Liver (tissue), 3 donors: Measurements from ENCODE around the gene HES3.

Source experiments
- EGR1 ChIP-seq, 2 donors: IDR thresholded peaks; 2 replicates each; pipeline ENCODE4 v1.6.1; 2016 to 2018; ENCODE audit warnings: antibody characterized with exemption in 2 of 2, low read depth in 2 of 2
- FOXA1 ChIP-seq: IDR thresholded peaks from 2 replicates; pipeline ENCODE4 v1.6.1; 2016; ENCODE audit warnings: antibody characterized with exemption
- FOXA2 ChIP-seq: IDR thresholded peaks from 2 replicates; pipeline ENCODE4 v1.6.1; 2016; ENCODE audit warnings: antibody characterized with exemption
- HNF4G ChIP-seq: IDR thresholded peaks from 2 replicates; pipeline ENCODE4 v1.6.1; 2016; ENCODE audit warnings: antibody characterized with exemption
- NR2F2 ChIP-seq: IDR thresholded peaks from 2 replicates; pipeline ENCODE4 v1.6.1; 2016; ENCODE audit warnings: antibody characterized with exemption
- RAD21 ChIP-seq, 2 donors: IDR thresholded peaks; 2 replicates each; pipeline ENCODE4 v1.6.1; 2016; ENCODE audit warnings: antibody characterized with exemption in 2 of 2, mild to moderate bottlenecking in 2 of 2
- RXRA ChIP-seq, 2 donors: IDR thresholded peaks; 2 replicates each; pipeline ENCODE4 v1.6.1; 2017 to 2018; ENCODE audit warnings: antibody characterized with exemption in 2 of 2, mild to moderate bottlenecking in 1 of 2
- SP1 ChIP-seq: IDR thresholded peaks from 2 replicates; pipeline ENCODE4 v1.6.1; 2018; ENCODE audit warnings: antibody characterized with exemption, mild to moderate bottlenecking
- TAF1 ChIP-seq: conservative IDR thresholded peaks from 2 replicates; pipeline ENCODE4 v1.6.1; 2016; ENCODE audit warnings: antibody characterized with exemption, mild to moderate bottlenecking
- YY1 ChIP-seq: IDR thresholded peaks from 2 replicates; pipeline ENCODE4 v1.6.1; 2016; ENCODE audit warnings: antibody characterized with exemption, mild to moderate bottlenecking
- TF ChIP-seq, protein P1 (sequence below): fragments of 150-350 bp; IDR thresholded peaks from 2 replicates; pipeline ENCODE4 v1.5.1; 2017; ENCODE audit warnings: improper control_type of control experiment, low read depth, low read length; ENCODE audit not compliant: missing input control
- TF ChIP-seq, protein P2 (sequence below): IDR thresholded peaks from 2 replicates; pipeline ENCODE4 v1.6.1; 2016; ENCODE audit warnings: antibody characterized with exemption
- TF ChIP-seq, protein P3 (sequence below): IDR thresholded peaks from 2 replicates; pipeline ENCODE4 v1.6.1; 2016; ENCODE audit warnings: antibody characterized with exemption
- TF ChIP-seq, protein P4 (sequence below): IDR thresholded peaks from 2 replicates; pipeline ENCODE4 v1.6.1; 2016; ENCODE audit warnings: antibody characterized with exemption
- donor health status: healthy.
- donor health status: healthy.

DNA sequence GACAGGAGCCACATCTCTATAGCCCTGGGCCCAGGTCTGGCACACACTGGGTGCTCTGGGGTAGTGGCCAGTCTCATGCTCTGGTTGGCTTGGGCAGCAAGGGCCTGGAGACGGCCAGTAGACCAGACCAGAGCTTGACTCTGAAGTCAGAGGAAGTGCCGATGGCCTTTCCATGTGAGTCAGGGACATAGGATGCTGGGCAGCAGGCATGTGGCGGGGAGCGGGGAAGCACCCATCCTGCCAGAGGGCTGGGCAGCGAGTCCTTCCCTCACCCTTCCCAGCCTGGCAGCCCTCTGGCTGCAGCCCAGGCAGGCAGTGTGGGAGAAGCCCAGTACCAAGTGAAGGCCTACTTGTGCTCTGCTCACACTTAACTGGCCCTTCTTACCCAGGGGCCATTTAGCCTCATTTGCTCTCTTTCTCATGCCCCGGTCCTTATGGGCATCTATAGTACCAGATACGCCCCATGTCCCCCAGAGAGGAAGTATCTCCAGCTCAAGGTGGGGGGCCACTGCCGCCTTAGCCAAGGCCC, 13.6 kb downstream of the HES3 start:
- TF ChIP-seq SP1 (no peak), FOXA1 (no peak), HNF4G (no peak), RAD21 (IDR thresholded peaks at IDR 0.05) (no peak), TAF1 (no peak), EGR1 (IDR thresholded peaks at IDR 0.05; ENCODE audit: low read depth in 2 of 2) (no peak), RXRA (IDR thresholded peaks at IDR 0.05) (no peak), YY1 (no peak), NR2F2 (no peak), FOXA2 (no peak)
- TF ChIP-seq, protein P1, sequence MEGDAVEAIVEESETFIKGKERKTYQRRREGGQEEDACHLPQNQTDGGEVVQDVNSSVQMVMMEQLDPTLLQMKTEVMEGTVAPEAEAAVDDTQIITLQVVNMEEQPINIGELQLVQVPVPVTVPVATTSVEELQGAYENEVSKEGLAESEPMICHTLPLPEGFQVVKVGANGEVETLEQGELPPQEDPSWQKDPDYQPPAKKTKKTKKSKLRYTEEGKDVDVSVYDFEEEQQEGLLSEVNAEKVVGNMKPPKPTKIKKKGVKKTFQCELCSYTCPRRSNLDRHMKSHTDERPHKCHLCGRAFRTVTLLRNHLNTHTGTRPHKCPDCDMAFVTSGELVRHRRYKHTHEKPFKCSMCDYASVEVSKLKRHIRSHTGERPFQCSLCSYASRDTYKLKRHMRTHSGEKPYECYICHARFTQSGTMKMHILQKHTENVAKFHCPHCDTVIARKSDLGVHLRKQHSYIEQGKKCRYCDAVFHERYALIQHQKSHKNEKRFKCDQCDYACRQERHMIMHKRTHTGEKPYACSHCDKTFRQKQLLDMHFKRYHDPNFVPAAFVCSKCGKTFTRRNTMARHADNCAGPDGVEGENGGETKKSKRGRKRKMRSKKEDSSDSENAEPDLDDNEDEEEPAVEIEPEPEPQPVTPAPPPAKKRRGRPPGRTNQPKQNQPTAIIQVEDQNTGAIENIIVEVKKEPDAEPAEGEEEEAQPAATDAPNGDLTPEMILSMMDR = no peak
- TF ChIP-seq, protein P2, sequence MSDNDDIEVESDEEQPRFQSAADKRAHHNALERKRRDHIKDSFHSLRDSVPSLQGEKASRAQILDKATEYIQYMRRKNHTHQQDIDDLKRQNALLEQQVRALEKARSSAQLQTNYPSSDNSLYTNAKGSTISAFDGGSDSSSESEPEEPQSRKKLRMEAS = no peak
- TF ChIP-seq, protein P3, sequence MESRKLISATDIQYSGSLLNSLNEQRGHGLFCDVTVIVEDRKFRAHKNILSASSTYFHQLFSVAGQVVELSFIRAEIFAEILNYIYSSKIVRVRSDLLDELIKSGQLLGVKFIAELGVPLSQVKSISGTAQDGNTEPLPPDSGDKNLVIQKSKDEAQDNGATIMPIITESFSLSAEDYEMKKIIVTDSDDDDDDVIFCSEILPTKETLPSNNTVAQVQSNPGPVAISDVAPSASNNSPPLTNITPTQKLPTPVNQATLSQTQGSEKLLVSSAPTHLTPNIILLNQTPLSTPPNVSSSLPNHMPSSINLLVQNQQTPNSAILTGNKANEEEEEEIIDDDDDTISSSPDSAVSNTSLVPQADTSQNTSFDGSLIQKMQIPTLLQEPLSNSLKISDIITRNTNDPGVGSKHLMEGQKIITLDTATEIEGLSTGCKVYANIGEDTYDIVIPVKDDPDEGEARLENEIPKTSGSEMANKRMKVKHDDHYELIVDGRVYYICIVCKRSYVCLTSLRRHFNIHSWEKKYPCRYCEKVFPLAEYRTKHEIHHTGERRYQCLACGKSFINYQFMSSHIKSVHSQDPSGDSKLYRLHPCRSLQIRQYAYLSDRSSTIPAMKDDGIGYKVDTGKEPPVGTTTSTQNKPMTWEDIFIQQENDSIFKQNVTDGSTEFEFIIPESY = no peak
- TF ChIP-seq, protein P4, sequence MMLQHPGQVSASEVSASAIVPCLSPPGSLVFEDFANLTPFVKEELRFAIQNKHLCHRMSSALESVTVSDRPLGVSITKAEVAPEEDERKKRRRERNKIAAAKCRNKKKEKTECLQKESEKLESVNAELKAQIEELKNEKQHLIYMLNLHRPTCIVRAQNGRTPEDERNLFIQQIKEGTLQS = no peak
